ENCODE results near the gene OR2T6.
"Not testable (repeated sequence)": the region's sequence is repeated elsewhere in the genome, so short reads cannot be mapped to it uniquely, and the experiment has no call there.

Gene OR2T6

GRCh38 chr1:248375446-248375845 lies at the start of gene OR2T6:
Gene OR2T6 (plus strand): TSS chr1:248375746. CDS start chr1:248387609, 11,863 bp downstream.
- DNase-seq: no peak

GRCh38 chr1:248343451-248343850 lies 32.1 kb upstream of the OR2T6 start:
- no peak for DNase-seq

DNA sequence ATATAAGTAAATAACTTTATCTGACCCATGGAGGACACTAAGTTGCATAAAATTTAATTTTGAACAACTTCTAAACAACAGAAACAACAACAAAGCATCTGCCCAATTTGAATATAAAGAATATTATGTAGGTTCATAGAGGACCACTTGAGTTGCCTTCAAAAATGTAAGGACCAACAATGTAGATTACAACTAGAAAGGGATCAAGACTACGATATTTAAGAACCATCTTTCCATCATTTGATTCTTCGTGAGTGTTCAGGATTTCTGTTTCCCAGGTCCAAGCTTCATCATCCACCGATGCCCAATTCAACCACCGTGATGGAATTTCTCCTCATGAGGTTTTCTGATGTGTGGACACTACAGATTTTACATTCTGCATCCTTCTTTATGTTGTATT lies 27.1 kb upstream of the OR2T6 start, which contains the start of gene OR14C36:
OR14C36 (plus strand) TSS at position 301 of the 400 bp plus-strand sequence; CDS start at position 301, 0 bp downstream.
- DNase-seq: no peak

DNA sequence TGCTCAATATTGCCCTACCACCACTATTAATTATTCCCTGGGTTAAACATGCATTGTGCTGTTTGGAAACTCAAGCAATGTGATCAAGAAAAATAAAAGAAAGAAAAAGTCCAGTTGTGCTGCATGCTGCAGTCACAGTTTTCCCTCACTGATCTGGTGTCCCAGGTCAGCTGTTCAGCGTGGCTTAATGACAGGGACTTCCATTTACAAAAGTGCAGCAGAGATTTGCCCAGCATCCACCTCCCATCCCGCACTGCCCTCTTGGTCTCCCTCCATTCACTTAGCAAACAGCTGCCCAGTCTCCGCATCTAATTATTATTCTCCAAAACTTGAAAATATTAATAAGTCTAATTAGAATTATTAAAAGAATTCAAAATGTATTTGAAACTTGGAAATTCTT lies 16.1 kb upstream of the OR2T6 start:
- DNase-seq: no peak

GRCh38 chr1:248361121-248361715 lies 14.3 kb upstream of the OR2T6 start, which contains the start of gene OR2T4:
Gene OR2T4 (plus strand): TSS chr1:248361665. CDS start chr1:248361665, 0 bp downstream.
- DNase-seq: no peak

- DNase-seq: no peak
These were observed 8.9 kb upstream of the OR2T6 start for GRCh38 chr1:248366609-248367008.

DNA sequence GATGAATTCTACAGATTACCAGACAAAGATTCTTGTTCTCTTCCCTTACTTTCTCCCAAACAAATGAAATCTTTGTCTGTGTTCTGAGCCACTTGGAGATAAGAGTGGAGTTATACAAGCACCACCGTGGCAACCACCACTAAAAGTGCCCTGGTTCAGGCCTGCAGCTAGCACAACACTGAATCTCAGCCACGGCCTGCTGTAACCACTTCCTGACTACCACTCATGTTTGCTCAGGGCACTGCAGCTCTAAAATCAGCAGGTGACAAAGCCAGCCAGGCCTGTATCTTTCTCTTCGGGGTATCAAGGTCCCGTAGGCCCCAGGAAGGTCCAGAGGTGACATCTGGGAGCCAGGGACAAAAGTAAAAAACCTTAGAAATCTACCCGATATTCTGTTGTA lies 3.2 kb upstream of the OR2T6 start:
- no peak for DNase-seq

DNA sequence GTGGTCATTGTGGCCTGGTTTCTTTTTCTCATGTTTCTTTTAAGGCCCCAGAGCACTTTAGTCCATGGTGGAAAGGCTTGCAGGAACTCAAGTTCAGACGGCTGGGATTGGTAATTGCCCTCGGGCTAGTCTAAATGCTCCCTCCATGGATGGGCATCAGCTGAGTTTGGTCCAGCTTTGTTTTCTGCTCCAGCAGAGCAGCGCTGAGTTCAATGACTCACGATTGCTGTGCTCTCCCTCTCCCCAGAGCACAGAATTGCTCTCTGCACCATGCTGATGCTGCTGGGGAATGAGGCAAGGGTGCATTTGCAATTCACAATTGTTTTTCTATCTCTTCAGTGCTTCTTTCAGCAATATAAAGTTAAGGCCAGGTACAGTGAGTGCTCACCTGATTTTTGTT lies 1.8 kb upstream of the OR2T6 start:
- DNase-seq: no peak

DNA sequence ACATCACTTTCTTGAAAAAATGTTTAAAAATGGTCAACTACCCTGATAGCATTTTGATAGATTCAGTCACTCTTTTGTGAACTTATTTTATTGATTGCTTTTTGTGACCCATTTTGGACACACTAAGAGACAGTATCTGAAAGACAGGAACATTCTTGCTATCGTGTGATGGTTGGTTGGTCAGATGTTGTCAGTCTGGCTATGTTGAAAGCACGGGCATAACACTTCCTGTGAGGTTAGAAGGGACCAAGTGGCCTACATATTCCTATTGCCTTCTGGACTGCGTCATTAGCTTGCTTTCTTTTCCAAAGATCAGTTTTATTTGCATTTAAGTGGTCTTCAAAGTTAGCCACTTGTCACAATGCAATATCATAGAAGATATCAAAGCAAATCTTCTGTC lies 1.4 kb downstream of the OR2T6 start:
- DNase-seq: no peak

DNA sequence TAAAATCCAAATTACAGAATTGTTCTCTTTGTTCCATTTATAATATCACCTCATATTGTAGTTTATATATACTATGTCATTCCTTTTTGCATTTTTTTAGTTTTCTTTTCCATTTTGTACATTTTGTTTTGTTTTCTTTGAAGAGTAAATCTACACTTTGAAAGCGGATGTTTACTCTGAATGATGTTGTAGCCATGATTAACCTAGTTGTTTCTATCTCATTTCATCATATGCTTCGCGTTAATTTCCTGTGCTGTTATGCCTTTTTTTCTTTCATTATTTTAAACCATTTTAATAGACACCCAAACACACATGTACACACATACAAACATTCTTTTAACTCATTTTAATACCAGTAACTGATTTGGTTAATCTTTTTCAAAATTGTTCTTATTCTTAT lies 5.3 kb downstream of the OR2T6 start:
- no peak for DNase-seq

GRCh38 chr1:248388426-248388825 lies 12.9 kb downstream of the OR2T6 start:
- DNase-seq: no peak

DNA sequence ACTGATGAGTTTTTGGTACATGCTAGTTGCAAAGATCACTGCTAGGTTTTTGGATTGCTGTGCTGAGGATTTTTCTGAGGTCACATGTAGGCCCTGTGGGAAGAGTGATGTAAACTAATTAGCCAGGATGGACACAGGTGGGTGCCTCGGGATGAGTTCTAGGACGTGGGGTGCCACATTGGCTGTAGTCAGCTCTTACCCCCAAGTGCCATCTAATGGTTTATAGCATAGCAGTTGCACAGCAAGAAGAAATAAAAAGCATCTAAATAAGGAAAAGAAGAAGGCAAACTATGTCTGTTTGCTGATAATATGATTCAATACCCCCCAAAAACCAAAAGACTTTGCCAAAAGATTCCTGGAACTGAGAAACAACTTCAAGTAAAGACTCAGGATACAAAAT lies 17.5 kb downstream of the OR2T6 start:
- DNase-seq: no peak

- DNase-seq: no peak
These were observed 27.2 kb downstream of the OR2T6 start, which contains the start of gene OR2T1 for GRCh38 chr1:248402748-248403147. Gene OR2T1 (plus strand): TSS chr1:248403048. CDS start chr1:248406148, 3,100 bp downstream.

GRCh38 chr1:248404024-248404423 lies 28.5 kb downstream of the OR2T6 start:
- DNase-seq: no peak

DNA sequence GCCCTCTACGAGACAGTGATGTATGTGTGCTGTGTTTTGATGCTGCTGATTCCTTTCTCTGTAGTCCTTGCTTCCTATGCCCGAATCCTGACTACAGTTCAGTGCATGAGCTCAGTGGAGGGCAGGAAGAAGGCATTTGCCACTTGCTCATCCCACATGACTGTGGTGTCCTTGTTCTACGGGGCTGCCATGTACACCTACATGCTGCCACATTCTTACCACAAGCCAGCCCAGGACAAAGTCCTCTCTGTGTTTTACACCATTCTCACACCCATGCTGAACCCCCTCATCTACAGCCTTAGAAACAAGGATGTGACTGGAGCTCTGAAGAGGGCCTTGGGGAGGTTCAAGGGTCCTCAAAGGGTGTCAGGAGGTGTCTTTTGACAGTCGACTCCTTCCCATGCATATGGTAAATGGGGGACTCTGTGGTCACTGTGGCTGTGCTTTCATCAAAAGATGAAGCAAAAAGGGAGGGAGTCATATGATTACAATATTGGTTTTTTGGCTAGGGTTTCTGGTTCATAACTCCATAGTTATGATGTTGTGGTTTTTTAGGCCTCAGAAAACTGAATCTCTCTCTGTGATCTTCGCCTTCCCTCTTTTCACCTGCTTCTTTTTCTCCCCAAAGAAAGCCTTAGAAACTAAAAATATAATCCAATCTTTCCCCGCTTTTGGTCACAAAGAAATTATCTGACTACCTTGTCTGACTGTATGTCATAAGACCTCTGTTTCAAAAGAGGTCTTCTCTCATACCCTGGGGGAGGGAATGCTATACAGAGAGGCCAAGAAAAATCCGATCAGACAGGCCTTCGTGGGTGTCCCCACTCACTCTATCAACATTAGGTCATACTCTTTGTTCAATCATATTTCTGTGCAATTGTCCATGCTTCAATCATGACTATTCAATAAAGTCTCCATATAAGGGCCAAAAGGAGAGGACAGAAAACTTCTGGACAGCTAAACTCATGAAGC lies 31.5 kb downstream of the OR2T6 start:
- DNase-seq: no peak

- DNase-seq: no peak
These were observed 40.7 kb downstream of the OR2T6 start for GRCh38 chr1:248416226-248416625.

DNA sequence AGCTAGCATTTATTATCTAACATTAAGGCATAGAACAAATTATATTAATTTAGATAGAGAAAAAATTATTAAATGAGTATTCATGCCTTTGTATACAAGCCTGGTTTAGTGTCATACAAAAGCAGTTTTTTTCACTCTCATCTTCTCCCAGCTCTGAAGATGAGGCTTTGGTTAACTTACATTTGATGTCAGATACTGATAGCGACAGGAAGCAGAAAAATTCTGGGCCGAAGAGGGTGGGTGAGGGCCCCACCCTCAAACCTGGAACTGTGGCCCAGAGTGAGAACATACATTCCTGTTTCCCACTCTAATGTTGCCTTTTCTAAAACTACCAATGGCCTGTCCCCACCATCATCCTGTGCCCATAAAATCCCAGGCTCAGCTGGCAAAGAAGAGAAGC lies 42.3 kb downstream of the OR2T6 start:
- DNase-seq: no peak

DNA sequence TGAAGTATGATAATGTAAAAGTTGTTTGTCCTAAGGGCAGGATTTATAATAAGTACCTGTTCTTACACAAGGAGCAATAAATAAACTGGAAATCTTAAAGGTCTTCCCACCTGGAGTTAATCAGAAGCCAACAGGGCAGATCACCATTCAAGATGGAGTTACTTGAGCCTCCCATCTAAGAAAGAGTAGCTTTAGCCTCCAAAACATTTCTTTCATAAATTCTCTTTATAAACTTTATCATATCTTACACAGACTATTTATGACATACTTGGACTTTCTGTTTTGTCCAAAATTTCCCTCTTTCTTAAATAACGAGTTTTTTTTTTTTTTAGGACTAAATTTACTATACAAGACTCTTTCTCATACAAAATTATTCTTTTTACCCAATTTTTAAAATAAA lies 45.8 kb downstream of the OR2T6 start:
- no peak for DNase-seq

DNA sequence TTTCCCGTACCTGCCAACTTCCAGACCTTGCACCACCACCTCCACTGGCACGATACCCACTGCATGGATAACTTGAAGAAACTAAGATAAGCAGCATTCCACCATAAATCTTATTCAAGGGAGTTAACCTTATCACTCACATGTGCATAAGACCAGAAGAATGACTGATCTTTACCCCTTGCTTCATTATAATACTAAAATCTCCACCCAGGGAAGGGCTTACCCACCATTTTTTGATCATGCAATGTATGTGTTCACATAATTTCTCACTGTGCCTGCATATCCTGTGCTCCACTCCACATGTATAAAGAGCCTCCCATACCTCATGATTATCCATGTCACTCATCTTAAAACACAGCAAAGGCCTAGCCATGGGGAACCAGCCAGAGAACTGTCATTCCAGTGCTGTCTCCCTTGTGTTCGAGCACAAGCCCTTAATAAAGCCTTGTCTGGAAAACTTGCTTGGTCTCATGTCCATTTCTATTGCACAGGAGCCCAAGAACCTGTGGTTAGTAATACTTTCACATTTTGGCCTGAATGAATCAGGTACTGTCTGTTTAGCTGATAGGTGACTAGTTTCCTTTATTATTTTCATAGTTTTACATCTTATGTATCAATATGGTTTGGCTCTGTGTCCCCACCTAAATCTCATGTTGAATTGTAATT lies 52.1 kb downstream of the OR2T6 start:
- DNase-seq: not testable (repeated sequence)

DNA sequence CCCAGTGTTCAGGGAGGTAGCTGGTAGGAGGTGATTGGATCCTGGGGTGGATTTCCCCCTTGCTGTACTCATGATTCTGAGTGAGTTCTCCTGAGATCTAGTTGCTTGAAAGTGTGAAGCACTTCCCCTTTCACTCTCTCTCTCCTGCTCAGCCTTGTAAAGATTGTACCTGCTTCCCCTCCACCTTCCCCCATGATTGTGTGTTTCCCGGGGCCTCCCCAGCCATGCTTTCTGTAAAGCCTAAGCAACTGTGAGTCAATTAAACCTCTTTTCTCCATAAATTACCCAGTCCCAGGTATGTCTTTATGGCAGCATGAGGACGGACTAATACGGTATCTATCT lies 52.6 kb downstream of the OR2T6 start:
- not testable (repeated sequence) for DNase-seq

- DNase-seq: not testable (repeated sequence)
These were observed 56.1 kb downstream of the OR2T6 start for GRCh38 chr1:248431683-248432082.

- not testable (repeated sequence) for DNase-seq
These were observed 56.7 kb downstream of the OR2T6 start for GRCh38 chr1:248432201-248432600.

- not testable (repeated sequence) for DNase-seq
These were observed 58.4 kb downstream of the OR2T6 start for GRCh38 chr1:248433811-248434415.
